HG02852 (cell line): ENCODE results near the gene CNDP2.
A peak's percentile ranks its signal among the peaks of the same experiment; 100 is the strongest.

ENCODE experiments used
- ATAC-seq: cut with Tn5 transposase; IDR thresholded peaks from one replicate; pipeline ENCODE4 v1.9.1; 2021; ENCODE audit warnings: mild to moderate bottlenecking, moderate library complexity; ENCODE audit not compliant: unreplicated experiment

The CNDP2 gene

GRCh38 chr18:74532511-74533025, 36.4 kb downstream of the CNDP2 start:
- no peak for ATAC-seq

DNA sequence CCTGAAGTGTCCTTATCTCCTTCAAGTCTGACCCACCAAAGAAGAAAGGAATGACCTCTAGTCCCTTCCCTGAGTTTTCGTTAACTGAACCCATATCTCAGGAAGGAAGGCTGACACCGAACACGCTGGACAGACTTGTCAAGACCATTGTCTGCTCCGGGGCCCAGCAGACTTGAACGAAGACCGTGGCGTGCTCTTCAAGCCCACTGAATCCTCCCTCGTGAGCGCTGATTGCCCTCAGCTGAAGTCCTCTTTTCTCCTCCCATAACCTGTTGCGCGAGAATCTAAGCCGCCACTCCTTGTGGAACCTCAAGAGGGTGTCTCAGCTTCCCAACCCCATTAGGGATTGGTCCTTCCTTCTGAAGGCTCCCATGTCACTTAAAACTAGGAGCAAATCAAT, 37.5 kb downstream of the CNDP2 start:
- no peak for ATAC-seq

GRCh38 chr18:74534150-74534969, 38.2 kb downstream of the CNDP2 start, which contains the start of gene CNDP1:
Gene CNDP1 (plus strand): TSS chr18:74534500. CDS start chr18:74534668, 168 bp downstream.
- no peak for ATAC-seq

DNA sequence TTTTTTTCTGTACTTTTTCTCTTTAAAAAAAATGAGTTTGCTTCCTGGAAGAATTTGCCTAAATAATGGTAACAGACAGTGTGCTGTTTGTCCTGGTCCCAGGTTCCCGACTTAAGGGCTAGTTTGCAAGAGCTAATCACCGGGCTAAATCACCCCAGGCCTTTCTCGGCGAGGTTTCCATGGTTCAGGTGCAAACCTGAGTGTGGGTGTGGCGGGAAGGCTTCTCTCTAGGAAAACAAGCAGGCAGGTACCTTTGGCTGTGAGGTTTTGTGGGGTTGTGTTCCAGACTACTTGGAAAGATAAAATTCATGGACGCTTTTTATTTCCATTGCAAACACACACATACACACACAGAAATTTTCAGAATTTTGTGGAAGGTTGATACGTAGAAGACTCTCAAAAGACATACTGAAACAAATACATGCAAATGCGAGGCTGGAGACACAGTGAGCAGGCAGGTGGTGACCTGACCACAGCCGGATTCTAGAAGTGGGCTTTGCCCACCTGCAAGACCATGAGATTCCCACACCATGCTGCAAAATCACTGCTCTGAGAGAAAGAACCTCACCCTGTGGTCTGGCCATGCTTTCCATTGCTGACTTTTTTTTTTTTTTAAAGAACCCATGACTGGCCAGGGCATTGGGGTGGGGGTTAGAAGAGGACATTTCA, 39.0 kb downstream of the CNDP2 start:
- ATAC-seq: peak; percentile 65

DNA sequence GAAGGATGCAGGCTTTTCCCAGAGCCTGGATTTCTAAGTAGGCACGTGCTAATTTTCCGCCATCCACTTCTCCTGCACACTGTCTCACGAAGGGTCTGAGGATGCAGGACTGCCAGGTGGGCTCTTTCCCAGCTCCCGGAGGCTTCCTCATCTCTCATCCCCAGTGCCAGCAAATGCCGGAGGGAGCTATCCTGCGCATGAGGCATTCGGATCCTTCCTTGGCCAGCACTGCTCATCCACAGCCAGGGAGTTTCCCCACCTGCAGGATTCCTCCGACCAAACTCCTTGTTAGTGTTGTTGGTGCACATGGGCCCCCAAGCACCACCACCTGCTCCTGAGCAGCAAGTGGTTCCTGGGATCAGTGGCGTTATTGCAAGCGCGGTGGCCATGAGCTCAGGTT, 43.1 kb downstream of the CNDP2 start:
- no peak for ATAC-seq

DNA sequence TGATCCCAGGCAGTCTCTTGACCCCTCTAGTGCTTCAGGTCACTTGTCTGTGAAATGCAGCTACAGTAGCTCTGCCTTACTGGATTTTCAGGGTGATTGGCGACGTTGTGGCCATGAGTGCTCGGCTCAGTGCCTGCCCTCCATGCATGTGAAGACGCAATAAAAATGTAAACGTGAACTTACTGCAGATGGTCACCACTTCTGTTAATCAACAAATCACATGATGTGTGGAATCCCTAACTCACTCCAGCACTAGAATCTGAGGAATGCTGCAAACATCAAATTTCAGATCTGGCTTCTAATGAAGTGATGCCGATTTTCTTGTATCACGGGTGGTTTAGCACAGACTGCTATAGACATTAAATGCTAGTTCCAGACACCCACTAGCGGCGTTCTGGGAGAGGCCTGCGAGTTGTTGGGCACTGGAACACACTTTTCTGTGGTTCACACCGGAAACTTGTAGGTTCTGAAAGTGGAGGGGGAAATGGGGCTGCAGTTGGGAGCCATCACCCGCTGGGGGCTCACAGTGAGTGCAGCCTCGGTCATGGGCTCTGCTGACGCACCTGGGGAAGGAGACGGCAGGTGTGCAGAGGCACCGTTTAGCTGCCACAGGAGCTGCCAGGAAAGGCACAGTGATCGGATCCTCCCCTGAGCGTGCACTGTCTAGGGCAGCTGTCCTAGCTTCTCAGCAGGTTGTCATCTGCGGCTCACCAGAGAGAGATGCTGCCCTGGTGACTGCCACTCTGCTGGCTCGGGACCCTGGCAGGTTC, 44.7 kb downstream of the CNDP2 start:
- ATAC-seq: no peak

DNA sequence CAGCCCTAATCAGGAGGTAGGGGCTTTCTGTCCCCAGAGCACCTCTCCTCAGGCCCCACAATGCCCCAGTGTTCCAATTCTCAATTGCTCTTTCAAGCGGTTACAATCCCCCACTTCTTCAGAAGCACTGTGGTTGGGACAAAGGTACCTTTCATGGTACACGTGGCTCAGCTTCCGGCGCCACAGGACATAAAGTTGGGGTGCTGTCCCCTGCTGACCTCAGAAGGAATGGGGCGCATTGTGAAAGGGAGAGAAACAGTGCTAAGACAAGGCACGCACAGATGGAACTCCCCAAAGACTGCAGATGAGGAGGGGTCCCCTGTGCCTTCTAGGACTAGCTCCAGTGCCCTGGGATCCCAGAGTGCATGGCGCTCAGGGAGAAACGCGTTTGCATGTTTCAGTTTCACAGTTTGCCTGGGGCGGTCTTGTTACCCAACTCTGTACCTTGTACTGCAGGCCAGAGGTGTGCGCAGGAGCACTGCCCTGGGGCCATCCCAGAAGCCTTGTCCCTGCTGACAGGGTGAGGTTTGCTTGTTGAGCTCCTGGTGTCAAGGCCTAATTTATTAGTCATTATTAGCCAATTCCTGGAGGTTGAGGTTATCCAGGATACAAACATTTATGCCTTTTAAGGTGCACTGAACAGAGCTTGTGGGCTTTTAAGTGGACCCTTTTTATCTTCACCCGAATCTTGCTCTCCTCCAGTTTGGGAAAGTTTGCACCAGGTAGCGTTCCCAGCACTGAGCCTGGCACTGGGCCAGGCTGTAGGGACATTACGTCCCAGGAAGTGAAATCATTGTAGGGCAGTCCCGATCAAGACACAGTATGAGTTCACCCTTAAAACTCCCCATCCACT, 45.8 kb downstream of the CNDP2 start:
- no peak for ATAC-seq

- no peak for ATAC-seq
Measured at GRCh38 chr18:74544898-74545297, 48.7 kb downstream of the CNDP2 start.

DNA sequence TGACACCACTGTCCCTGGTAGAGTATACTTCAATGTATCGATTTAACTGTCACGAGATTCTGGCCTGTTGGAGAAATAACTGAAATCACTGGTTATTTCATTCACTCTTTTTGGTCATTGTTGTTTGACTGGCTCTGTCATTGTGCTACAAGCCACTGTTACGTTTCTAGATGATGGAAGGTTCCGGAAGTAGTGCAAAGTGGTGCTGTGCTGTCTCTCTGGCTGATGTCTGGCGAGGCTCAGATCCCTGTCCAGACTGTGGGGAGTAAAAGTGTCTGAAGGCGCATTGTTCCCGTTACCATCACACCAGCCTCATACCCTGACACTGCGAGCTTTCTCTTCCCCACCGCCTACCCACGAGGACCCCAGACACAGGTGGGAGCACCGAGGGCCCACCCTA, 49.8 kb downstream of the CNDP2 start:
- no peak for ATAC-seq

GRCh38 chr18:74546751-74547530, 50.8 kb downstream of the CNDP2 start:
- ATAC-seq: no peak

- no peak for ATAC-seq
Measured at GRCh38 chr18:74547860-74548259, 51.7 kb downstream of the CNDP2 start.

DNA sequence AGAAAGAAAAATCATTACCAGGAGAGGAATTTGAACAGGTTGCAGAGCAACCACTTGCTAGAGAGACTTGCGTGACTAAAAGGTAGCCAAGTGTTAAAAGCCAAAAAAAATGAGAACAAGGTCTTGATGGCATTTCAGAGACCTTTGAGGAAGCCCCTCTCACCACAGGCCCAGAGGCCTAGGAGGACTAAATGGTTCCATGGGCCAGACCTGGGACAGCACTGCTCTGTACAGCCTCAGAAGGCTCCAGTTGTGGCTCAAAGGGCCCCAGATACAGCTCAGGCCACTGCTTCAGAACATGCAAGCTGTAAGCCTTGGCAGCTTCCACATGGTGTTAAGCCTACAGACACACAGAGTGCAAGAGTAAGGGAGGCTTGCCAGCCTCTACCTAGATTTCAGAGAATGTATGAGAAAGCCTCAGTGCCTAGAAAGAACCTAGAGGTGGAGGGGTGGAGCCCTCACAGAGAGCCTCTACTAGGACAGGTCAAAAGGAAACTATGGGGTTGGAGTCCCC, 53.5 kb downstream of the CNDP2 start:
- no peak for ATAC-seq

DNA sequence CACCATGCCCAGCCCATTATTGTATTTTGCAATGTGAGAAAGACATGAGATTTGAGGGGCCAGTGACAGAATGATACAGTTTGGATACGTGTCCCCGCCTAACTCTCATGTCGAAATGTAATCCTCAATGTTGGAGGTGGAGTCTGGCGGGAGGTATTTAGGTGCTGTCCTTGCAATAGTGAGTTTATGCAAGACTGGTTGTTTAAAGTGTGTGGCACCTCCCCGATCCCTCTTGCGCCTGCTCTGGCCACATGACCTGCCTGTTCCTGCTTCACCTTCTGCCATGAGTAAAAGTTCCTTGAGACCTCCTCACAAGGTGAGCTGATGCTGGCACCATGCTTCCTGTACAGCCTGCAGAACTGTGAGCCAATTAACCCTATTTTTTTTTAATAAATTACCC, 54.7 kb downstream of the CNDP2 start:
- no peak for ATAC-seq

GRCh38 chr18:74551452-74551851, 55.3 kb downstream of the CNDP2 start:
- no peak for ATAC-seq

DNA sequence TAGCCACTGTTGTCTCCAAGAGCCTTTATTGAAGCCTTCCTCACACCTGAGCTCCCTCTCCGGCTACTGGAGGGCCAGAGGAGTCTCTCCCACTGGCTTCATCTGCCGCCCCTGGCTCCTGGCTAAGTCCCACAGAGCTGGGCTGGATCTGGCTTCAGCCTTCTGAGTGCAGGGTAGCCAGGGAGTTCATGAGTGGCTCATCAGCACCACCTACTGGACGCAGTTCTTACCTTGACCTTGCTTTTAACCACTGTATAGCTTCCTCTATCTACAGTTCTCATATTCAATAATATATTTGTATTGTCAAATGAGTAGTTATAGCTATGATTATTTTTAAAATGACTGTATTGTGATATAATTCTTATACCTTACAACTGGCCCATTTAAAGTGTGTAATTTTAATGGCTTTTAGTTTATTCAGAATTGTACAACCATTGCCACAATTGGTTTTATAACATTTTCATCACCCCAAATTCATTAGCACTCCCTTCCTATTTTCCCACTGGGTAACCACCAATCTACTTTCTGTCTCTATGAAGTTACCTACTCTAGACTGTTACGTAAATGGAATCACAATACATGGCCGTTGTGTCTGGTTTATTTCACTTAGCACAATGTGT, 55.9 kb downstream of the CNDP2 start:
- ATAC-seq: peak; percentile 99

- no peak for ATAC-seq
Measured at GRCh38 chr18:74556126-74556525, 60.0 kb downstream of the CNDP2 start.

GRCh38 chr18:74558096-74558495, 61.9 kb downstream of the CNDP2 start:
- no peak for ATAC-seq

- no peak for ATAC-seq
Measured at GRCh38 chr18:74562131-74562730, 66.1 kb downstream of the CNDP2 start.

DNA sequence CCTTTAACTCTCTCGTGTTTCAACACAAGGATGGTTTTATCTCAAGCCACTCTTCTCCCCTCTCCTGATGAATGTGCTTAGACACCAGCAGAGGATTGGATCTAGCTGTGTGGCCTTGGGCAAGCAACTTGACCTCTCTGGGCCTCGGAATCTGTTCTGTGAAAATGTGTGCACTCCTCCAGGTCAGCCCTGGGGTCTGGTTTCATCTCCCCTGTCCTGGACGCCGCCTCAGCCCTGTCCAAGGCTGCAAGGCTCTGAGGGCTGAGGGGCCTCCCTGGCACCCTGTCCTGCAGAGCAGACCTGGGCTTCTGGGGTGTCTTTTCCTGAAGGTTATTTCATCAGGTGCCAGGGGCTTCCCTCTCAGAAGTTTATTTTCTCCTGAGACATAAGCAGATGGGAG, 66.6 kb downstream of the CNDP2 start:
- ATAC-seq: no peak
